ENCODE measurements around the gene CSRP1. TPM values are rescaled to one million over a fixed set of nuclear protein-coding genes. Genes with fewer than 3 reads are reported as not detected.
"Not testable (repeated sequence)": the region's sequence is repeated elsewhere in the genome, so short reads cannot be mapped to it uniquely, and the experiment has no call there.

Gene CSRP1
- total RNA-seq, 5 donors from 2014 or later (not counting 1 experiment from before 2014, with no cell fraction given) = 35.0 to 47.2 (median 36.8) TPM

- H3K36me3 Mint-ChIP-seq = peaks cover 28% of the 10 kb centered on the region
- H3K4me1 Mint-ChIP-seq; H3K4me3 Mint-ChIP-seq; H3K27ac Mint-ChIP-seq; H3K36me3 ChIP-seq (ENCODE audit: control insufficient read depth in 2 of 2, extremely low read depth in 1 of 2, insufficient read depth in 1 of 2, low read length in 1 of 2); H3K9me3 Mint-ChIP-seq; DNase-seq; CTCF ChIA-PET; H3K4me3 ChIP-seq (ENCODE audit: control insufficient read depth in 1 of 2, extremely low read depth in 1 of 2, low read length in 1 of 2); H3K9me3 ChIP-seq; H3K27me3 ChIP-seq (replicated peaks in 1 of 2; ENCODE audit: control insufficient read depth in 2 of 2, extremely low read depth in 1 of 2, insufficient read depth in 2 of 2, low read length in 1 of 2); H3K27me3 Mint-ChIP-seq; H3K4me1 ChIP-seq (ENCODE audit: control insufficient read depth in 1 of 2, extremely low read depth in 1 of 2, insufficient read depth in 2 of 2, low read length in 2 of 2); H3K27ac ChIP-seq (ENCODE audit: low read length); ATAC-seq (replicated peaks in 1 of 4): not testable (repeated sequence)
- POLR2A ChIA-PET = interaction anchor here in 1 of 2 donors (0.6 kb wide), 1 partner anchor 504 kb away, joined by 3 read pairs; no protein-coding TSS in a partner anchor
- WGBS (ENCODE audit: insufficient coverage) = 96% methylated on average over 13 of the region's 14 CpGs
These were observed 13.2 kb upstream of the CSRP1 start for GRCh38 chr1:201520046-201520575.

GRCh38 chr1:201518071-201518470 is 11.1 kb upstream of the CSRP1 start:
- no peaks in the 10 kb centered on the region for H3K27me3 ChIP-seq (replicated peaks in 1 of 2; ENCODE audit: control insufficient read depth in 2 of 2, extremely low read depth in 1 of 2, insufficient read depth in 2 of 2, low read length in 1 of 2)
- H3K4me1 ChIP-seq (ENCODE audit: control insufficient read depth in 1 of 2, extremely low read depth in 1 of 2, insufficient read depth in 2 of 2, low read length in 2 of 2) = no peaks in the 10 kb centered on the region
- Mint-ChIP-seq H3K36me3 (peaks cover 27% of the 10 kb centered on the region), H3K9me3 (no peaks in the 10 kb centered on the region), H3K27me3 (no peaks in the 10 kb centered on the region), H3K4me1 (peaks cover 0 to under 1% (median 0%) of the 10 kb centered on the region in 3 donors), H3K27ac (no peak overlapping the region), H3K4me3 (no peak overlapping the region)
- ChIA-PET POLR2A (interaction anchor here in 1 of 2 donors (0.7 kb wide), 1 partner anchor 11 kb away, joined by 18 read pairs; no protein-coding TSS in a partner anchor), CTCF (interaction anchor here (0.7 to 1.1 kb wide), 2 partner anchors 14 to 38 kb away, joined by 3 to 10 read pairs; no protein-coding TSS in a partner anchor)
- H3K27ac ChIP-seq (ENCODE audit: low read length) = no peak overlapping the region
- no peaks in the 10 kb centered on the region for H3K9me3 ChIP-seq
- no peak overlapping the region for H3K4me3 ChIP-seq (ENCODE audit: control insufficient read depth in 1 of 2, extremely low read depth in 1 of 2, low read length in 1 of 2)
- DNase-seq (no peak), ATAC-seq (replicated peaks in 1 of 4) (no peak)
- peaks cover 0 to 4% of the 10 kb centered on the region in 2 donors for H3K36me3 ChIP-seq (ENCODE audit: control insufficient read depth in 2 of 2, extremely low read depth in 1 of 2, insufficient read depth in 1 of 2, low read length in 1 of 2)
- WGBS (ENCODE audit: insufficient coverage) = 100% methylated on average over 1 of the region's 5 CpGs

GRCh38 chr1:201517631-201518030 is 10.7 kb upstream of the CSRP1 start:
- Mint-ChIP-seq H3K4me1 (peaks cover 0 to 5% (median 0%) of the 10 kb centered on the region in 3 donors), H3K4me3 (no peak overlapping the region), H3K27ac (no peak overlapping the region), H3K27me3 (no peaks in the 10 kb centered on the region), H3K36me3 (peaks cover 27% of the 10 kb centered on the region), H3K9me3 (no peaks in the 10 kb centered on the region)
- Histone ChIP-seq H3K27ac (ENCODE audit: low read length) (no peak overlapping the region), H3K4me1 (ENCODE audit: control insufficient read depth in 1 of 2, extremely low read depth in 1 of 2, insufficient read depth in 2 of 2, low read length in 2 of 2) (peaks cover 0 to 2% of the 10 kb centered on the region in 2 experiments), H3K27me3 (replicated peaks in 1 of 2; ENCODE audit: control insufficient read depth in 2 of 2, extremely low read depth in 1 of 2, insufficient read depth in 2 of 2, low read length in 1 of 2) (no peaks in the 10 kb centered on the region), H3K4me3 (ENCODE audit: control insufficient read depth in 1 of 2, extremely low read depth in 1 of 2, low read length in 1 of 2) (no peak overlapping the region), H3K9me3 (no peaks in the 10 kb centered on the region), H3K36me3 (ENCODE audit: control insufficient read depth in 2 of 2, extremely low read depth in 1 of 2, insufficient read depth in 1 of 2, low read length in 1 of 2) (peaks cover 0 to 4% of the 10 kb centered on the region in 2 donors)
- ATAC-seq (replicated peaks in 1 of 4) = no peak
- CTCF ChIA-PET = interaction anchor here in 1 of 2 donors (1.1 kb wide), 1 partner anchor 37 kb away, joined by 3 read pairs; no protein-coding TSS in a partner anchor
- POLR2A ChIA-PET = no interaction called here
- no peak for DNase-seq
- WGBS (ENCODE audit: insufficient coverage) = 98% methylated on average over 6 of the region's 7 CpGs

- ATAC-seq (replicated peaks in 1 of 4) (no peak), DNase-seq (no peak)
- Histone ChIP-seq H3K9me3 (no peaks in the 10 kb centered on the region), H3K36me3 (ENCODE audit: control insufficient read depth in 2 of 2, extremely low read depth in 1 of 2, insufficient read depth in 1 of 2, low read length in 1 of 2) (no peaks in the 10 kb centered on the region), H3K27me3 (replicated peaks in 1 of 2; ENCODE audit: control insufficient read depth in 2 of 2, extremely low read depth in 1 of 2, insufficient read depth in 2 of 2, low read length in 1 of 2) (no peaks in the 10 kb centered on the region), H3K4me1 (ENCODE audit: control insufficient read depth in 1 of 2, extremely low read depth in 1 of 2, insufficient read depth in 2 of 2, low read length in 2 of 2) (peaks cover 0 to 3% of the 10 kb centered on the region in 2 experiments), H3K27ac (ENCODE audit: low read length) (no peak overlapping the region), H3K4me3 (ENCODE audit: control insufficient read depth in 1 of 2, extremely low read depth in 1 of 2, low read length in 1 of 2) (no peak overlapping the region)
- ChIA-PET CTCF (interaction anchor here (0.6 to 5.6 kb wide), 6 partner anchors 9 to 35 kb away, joined by 3 to 77 read pairs (median 3); no protein-coding TSS in a partner anchor), POLR2A (no interaction called here)
- Mint-ChIP-seq H3K27ac (no peak overlapping the region), H3K9me3 (no peaks in the 10 kb centered on the region), H3K4me1 (peaks cover 0 to 5% (median 0%) of the 10 kb centered on the region in 3 donors), H3K36me3 (peaks cover 18% of the 10 kb centered on the region), H3K27me3 (no peaks in the 10 kb centered on the region), H3K4me3 (no peak overlapping the region)
- WGBS (ENCODE audit: insufficient coverage) = 100% methylated on average over 1 of the region's 2 CpGs
These were observed 9.7 kb upstream of the CSRP1 start for GRCh38 chr1:201516511-201517127.

- no peaks in the 10 kb centered on the region for H3K27me3 ChIP-seq (replicated peaks in 1 of 2; ENCODE audit: control insufficient read depth in 2 of 2, extremely low read depth in 1 of 2, insufficient read depth in 2 of 2, low read length in 1 of 2)
- H3K9me3 Mint-ChIP-seq = no peaks in the 10 kb centered on the region
- peaks cover 0 to 5% (median 0%) of the 10 kb centered on the region in 3 donors for H3K4me1 Mint-ChIP-seq
- ATAC-seq (replicated peaks in 1 of 4) = no peak
- H3K27ac Mint-ChIP-seq = no peak overlapping the region
- ChIA-PET CTCF (interaction anchor here (0.6 to 5.6 kb wide), 5 partner anchors 12 to 34 kb away, joined by 3 to 77 read pairs (median 3); no protein-coding TSS in a partner anchor), POLR2A (no interaction called here)
- H3K9me3 ChIP-seq = no peaks in the 10 kb centered on the region
- H3K27me3 Mint-ChIP-seq = no peaks in the 10 kb centered on the region
- no CpG with 5 or more reads among the region's 1 CpG for WGBS (ENCODE audit: insufficient coverage)
- H3K27ac ChIP-seq (ENCODE audit: low read length) = no peak overlapping the region
- H3K4me1 ChIP-seq (ENCODE audit: control insufficient read depth in 1 of 2, extremely low read depth in 1 of 2, insufficient read depth in 2 of 2, low read length in 2 of 2) = peaks cover 0 to 3% of the 10 kb centered on the region in 2 experiments
- no peak for DNase-seq
- H3K4me3 Mint-ChIP-seq = no peak overlapping the region
- no peaks in the 10 kb centered on the region for H3K36me3 ChIP-seq (ENCODE audit: control insufficient read depth in 2 of 2, extremely low read depth in 1 of 2, insufficient read depth in 1 of 2, low read length in 1 of 2)
- H3K36me3 Mint-ChIP-seq = peaks cover 17% of the 10 kb centered on the region
- H3K4me3 ChIP-seq (ENCODE audit: control insufficient read depth in 1 of 2, extremely low read depth in 1 of 2, low read length in 1 of 2) = no peak overlapping the region
These were observed 9.0 kb upstream of the CSRP1 start for GRCh38 chr1:201515895-201516294.

GRCh38 chr1:201515062-201515750 is 8.3 kb upstream of the CSRP1 start:
- H3K4me1 ChIP-seq (ENCODE audit: control insufficient read depth in 1 of 2, extremely low read depth in 1 of 2, insufficient read depth in 2 of 2, low read length in 2 of 2) = peaks cover 0 to 3% of the 10 kb centered on the region in 2 experiments
- POLR2A ChIA-PET = no interaction called here
- Mint-ChIP-seq H3K4me3 (no peak overlapping the region), H3K36me3 (peaks cover 17% of the 10 kb centered on the region), H3K9me3 (no peaks in the 10 kb centered on the region), H3K27me3 (no peaks in the 10 kb centered on the region), H3K4me1 (peaks cover 0 to 5% (median 0%) of the 10 kb centered on the region in 3 donors), H3K27ac (no peak overlapping the region)
- CTCF ChIA-PET = interaction anchor here (0.9 to 5.6 kb wide), 3 partner anchors 28 to 34 kb away, joined by 3 to 77 read pairs (median 3); no protein-coding TSS in a partner anchor
- no peaks in the 10 kb centered on the region for H3K27me3 ChIP-seq (replicated peaks in 1 of 2; ENCODE audit: control insufficient read depth in 2 of 2, extremely low read depth in 1 of 2, insufficient read depth in 2 of 2, low read length in 1 of 2)
- no peak for DNase-seq
- no peaks in the 10 kb centered on the region for H3K9me3 ChIP-seq
- no peak overlapping the region for H3K27ac ChIP-seq (ENCODE audit: low read length)
- H3K36me3 ChIP-seq (ENCODE audit: control insufficient read depth in 2 of 2, extremely low read depth in 1 of 2, insufficient read depth in 1 of 2, low read length in 1 of 2) = no peaks in the 10 kb centered on the region
- no peak for ATAC-seq (replicated peaks in 1 of 4)
- WGBS (ENCODE audit: insufficient coverage) = 93% methylated on average over 6 of the region's 9 CpGs
- H3K4me3 ChIP-seq (ENCODE audit: control insufficient read depth in 1 of 2, extremely low read depth in 1 of 2, low read length in 1 of 2) = no peak overlapping the region
